Activated CD4-positive, alpha-beta T cell treated with anti-CD3 and anti-CD28 coated beads, Interleukin-2, amount 10 ng/mL, durations not matched to agents 7 days and 5 days (primary cell): Measurements from ENCODE around the gene GLG1. TPM values are rescaled to one million over a fixed set of nuclear protein-coding genes. Genes with fewer than 3 reads are reported as not detected.
A peak's percentile ranks its signal among the peaks of the same experiment; 100 is the strongest.
"Not testable (repeated sequence)": the region's sequence is repeated elsewhere in the genome, so short reads cannot be mapped to it uniquely, and the experiment has no call there.

Experiments
- CTCF ChIA-PET: fragments of 350-600 bp; sonication (Branson Sonifier 250); formaldehyde crosslinking; loops from one replicate; lab custom pipeline; 2021; ENCODE audit warnings: antibody characterized with exemption; lab: Charles Lee
- POLR2A ChIA-PET: fragments of 350-600 bp; sonication (Branson Sonifier 250); formaldehyde crosslinking; loops from one replicate; lab custom pipeline; 2021; ENCODE audit warnings: antibody characterized with exemption; lab: Charles Lee
- DNase-seq: peaks from one replicate; pipeline ENCODE4 v3.0.0-alpha.2; 2020
- H3K27ac Mint-ChIP-seq: one replicate; pipeline ENCODE4 v1.8.0; 2021; ENCODE audit warnings: mild to moderate bottlenecking, moderate library complexity, mixed read lengths
- H3K27me3 Mint-ChIP-seq: one replicate; pipeline ENCODE4 v1.8.0; 2021; ENCODE audit warnings: mixed read lengths
- H3K36me3 Mint-ChIP-seq: one replicate; pipeline ENCODE4 v1.8.0; 2021; ENCODE audit warnings: low read depth, mixed read lengths
- H3K4me1 Mint-ChIP-seq: one replicate; pipeline ENCODE4 v1.8.0; 2021; ENCODE audit warnings: mixed read lengths
- H3K4me3 Mint-ChIP-seq: one replicate; pipeline ENCODE4 v1.8.0; 2021; ENCODE audit warnings: mild to moderate bottlenecking, moderate library complexity, mixed read lengths
- H3K9me3 Mint-ChIP-seq: one replicate; pipeline ENCODE4 v1.8.0; 2021; ENCODE audit warnings: mixed read lengths
- total RNA-seq, 2 experiments: library from RNA; stranded (reverse); gene quantifications; one replicate each; pipeline ENCODE4 v1.2.3, GENCODE V29; 2021

The GLG1 gene
- total RNA-seq, 2 experiments from 2014 or later, result 151 to 157 TPM

GRCh38 chr16:74460542-74460941, 146.4 kb downstream of the GLG1 start:
- Mint-ChIP-seq H3K9me3 (no peaks in the 10 kb centered on the region), H3K4me3 (no peak overlapping the region), H3K36me3 (peaks cover 69% of the 10 kb centered on the region), H3K27me3 (no peaks in the 10 kb centered on the region), H3K4me1 (peaks cover 1% of the 10 kb centered on the region), H3K27ac (no peak overlapping the region)
- DNase-seq, result no peak
- ChIA-PET CTCF (no interaction called here), POLR2A (no interaction called here)

GRCh38 chr16:74456290-74456625, 150.7 kb downstream of the GLG1 start:
- no peaks in the 10 kb centered on the region for H3K27me3 Mint-ChIP-seq
- CTCF ChIA-PET, result no interaction called here
- H3K4me3 Mint-ChIP-seq, result no peak overlapping the region
- no peaks in the 10 kb centered on the region for H3K4me1 Mint-ChIP-seq
- no peak overlapping the region for H3K27ac Mint-ChIP-seq
- H3K36me3 Mint-ChIP-seq, result peaks cover 57% of the 10 kb centered on the region
- POLR2A ChIA-PET, result no interaction called here
- DNase-seq, result no peak
- H3K9me3 Mint-ChIP-seq, result no peaks in the 10 kb centered on the region

GRCh38 chr16:74455619-74456289, 151.2 kb downstream of the GLG1 start:
- CTCF ChIA-PET, result no interaction called here
- no peaks in the 10 kb centered on the region for H3K4me1 Mint-ChIP-seq

GRCh38 chr16:74455213-74455612, 151.7 kb downstream of the GLG1 start:
- DNase-seq, result no peak
- no peaks in the 10 kb centered on the region for H3K9me3 Mint-ChIP-seq

More at GRCh38 chr16:74455619-74456289, 151.2 kb downstream of the GLG1 start:
- H3K27ac Mint-ChIP-seq, result no peak overlapping the region
- DNase-seq, result no peak
- POLR2A ChIA-PET, result no interaction called here
- no peaks in the 10 kb centered on the region for H3K27me3 Mint-ChIP-seq
- H3K36me3 Mint-ChIP-seq, result peaks cover 56% of the 10 kb centered on the region
- no peak overlapping the region for H3K4me3 Mint-ChIP-seq
- H3K9me3 Mint-ChIP-seq, result no peaks in the 10 kb centered on the region

GRCh38 chr16:74451951-74452758, 154.8 kb downstream of the GLG1 start:
- POLR2A ChIA-PET, result no interaction called here
- Mint-ChIP-seq H3K27ac (peak overlapping the region; percentile 26), H3K36me3 (peaks cover 43% of the 10 kb centered on the region)

More at GRCh38 chr16:74455213-74455612, 151.7 kb downstream of the GLG1 start:
- H3K27ac Mint-ChIP-seq, result no peak overlapping the region
- no peaks in the 10 kb centered on the region for H3K4me1 Mint-ChIP-seq
- ChIA-PET POLR2A (interaction anchor here (0.7 kb wide), 1 partner anchor 217 kb away, joined by 3 read pairs; no protein-coding TSS in a partner anchor), CTCF (no interaction called here)
- peaks cover 52% of the 10 kb centered on the region for H3K36me3 Mint-ChIP-seq
- no peaks in the 10 kb centered on the region for H3K27me3 Mint-ChIP-seq
- H3K4me3 Mint-ChIP-seq, result no peak overlapping the region

GRCh38 chr16:74450967-74451760, 155.8 kb downstream of the GLG1 start:
- Mint-ChIP-seq H3K9me3 (no peaks in the 10 kb centered on the region), H3K27me3 (no peaks in the 10 kb centered on the region), H3K36me3 (peaks cover 39% of the 10 kb centered on the region), H3K4me1 (peaks cover 3% of the 10 kb centered on the region), H3K4me3 (no peak overlapping the region), H3K27ac (no peak overlapping the region)
- no peak for DNase-seq
- CTCF ChIA-PET, result no interaction called here
- POLR2A ChIA-PET, result no interaction called here

More at GRCh38 chr16:74451951-74452758, 154.8 kb downstream of the GLG1 start:
- peaks cover 3% of the 10 kb centered on the region for H3K4me1 Mint-ChIP-seq
- no peak for DNase-seq
- H3K9me3 Mint-ChIP-seq, result no peaks in the 10 kb centered on the region
- H3K4me3 Mint-ChIP-seq, result no peak overlapping the region
- CTCF ChIA-PET, result no interaction called here
- H3K27me3 Mint-ChIP-seq, result no peaks in the 10 kb centered on the region

- ChIA-PET CTCF (interaction anchor here (1.0 kb wide), 1 partner anchor 10 kb away, joined by 5 read pairs; no protein-coding TSS in a partner anchor), POLR2A (no interaction called here)
- Mint-ChIP-seq H3K36me3 (peaks cover 31% of the 10 kb centered on the region), H3K4me3 (no peak overlapping the region), H3K4me1 (peaks cover 3% of the 10 kb centered on the region), H3K27me3 (no peaks in the 10 kb centered on the region), H3K27ac (no peak overlapping the region), H3K9me3 (no peaks in the 10 kb centered on the region)
- DNase-seq, result no peak
These were observed 156.7 kb downstream of the GLG1 start for GRCh38 chr16:74450236-74450635.

- Mint-ChIP-seq H3K36me3 (peaks cover 28% of the 10 kb centered on the region), H3K27ac (no peak overlapping the region), H3K4me1 (peaks cover 3% of the 10 kb centered on the region), H3K4me3 (no peak overlapping the region), H3K9me3 (no peaks in the 10 kb centered on the region), H3K27me3 (no peaks in the 10 kb centered on the region)
- CTCF ChIA-PET, result interaction anchor here (0.6 to 1.1 kb wide), 3 partner anchors 9 to 127 kb away, joined by 3 to 5 read pairs (median 3); no protein-coding TSS in a partner anchor
- POLR2A ChIA-PET, result no interaction called here
- DNase-seq, result no peak
These were observed 157.4 kb downstream of the GLG1 start for GRCh38 chr16:74449470-74449869.

GRCh38 chr16:74448990-74449389, 157.9 kb downstream of the GLG1 start:
- Mint-ChIP-seq H3K27me3 (no peaks in the 10 kb centered on the region), H3K4me1 (peaks cover 3% of the 10 kb centered on the region), H3K9me3 (no peaks in the 10 kb centered on the region), H3K36me3 (peaks cover 28% of the 10 kb centered on the region), H3K4me3 (no peak overlapping the region), H3K27ac (no peak overlapping the region)
- ChIA-PET POLR2A (no interaction called here), CTCF (interaction anchor here (1.1 kb wide), 1 partner anchor 18 kb away, joined by 3 read pairs; no protein-coding TSS in a partner anchor)
- no peak for DNase-seq

GRCh38 chr16:74447578-74447977, 159.3 kb downstream of the GLG1 start:
- Mint-ChIP-seq H3K9me3 (no peaks in the 10 kb centered on the region), H3K36me3 (peaks cover 22% of the 10 kb centered on the region), H3K4me3 (no peak overlapping the region), H3K27ac (no peak overlapping the region), H3K27me3 (no peaks in the 10 kb centered on the region), H3K4me1 (peaks cover 7% of the 10 kb centered on the region)
- ChIA-PET POLR2A (no interaction called here), CTCF (no interaction called here)
- DNase-seq, result no peak

GRCh38 chr16:74446866-74447265, 160.0 kb downstream of the GLG1 start:
- CTCF ChIA-PET, result no interaction called here
- H3K4me3 Mint-ChIP-seq, result no peak overlapping the region
- no peak for DNase-seq
- no peaks in the 10 kb centered on the region for H3K9me3 Mint-ChIP-seq
- H3K27me3 Mint-ChIP-seq, result no peaks in the 10 kb centered on the region
- H3K36me3 Mint-ChIP-seq, result peaks cover 19% of the 10 kb centered on the region
- H3K27ac Mint-ChIP-seq, result no peak overlapping the region
- POLR2A ChIA-PET, result no interaction called here
- peaks cover 9% of the 10 kb centered on the region for H3K4me1 Mint-ChIP-seq

GRCh38 chr16:74443624-74444346, 163.1 kb downstream of the GLG1 start:
- DNase-seq, H3K4me3 Mint-ChIP-seq, POLR2A ChIA-PET, H3K27ac Mint-ChIP-seq, CTCF ChIA-PET, H3K9me3 Mint-ChIP-seq, H3K27me3 Mint-ChIP-seq: not testable (repeated sequence)
- peaks cover 21% of the 10 kb centered on the region for H3K4me1 Mint-ChIP-seq
- peaks cover 28% of the 10 kb centered on the region for H3K36me3 Mint-ChIP-seq
